Bronchial epithelial cell (primary cell): Measurements from ENCODE around the gene SCUBE1. TPM values are rescaled to one million over a fixed set of nuclear protein-coding genes. Genes with fewer than 3 reads are reported as not detected.

Experiments used
- DNase-seq: peaks from one replicate; pipeline ENCODE4 v3.0.0-alpha.2; 2010; ENCODE audit warnings: low read depth
- FAIRE-seq: peaks from 2 replicates; lab custom pipeline; 2011; peaks lifted over from hg19 to GRCh38; lab: Jason Lieb, UNC
- H3K27me3 ChIP-seq: 2 replicates; pipeline ENCODE4 v1.5.1; 2011; ENCODE audit warnings: low read length; ENCODE audit not compliant: control insufficient read depth, insufficient read depth
- H3K36me3 ChIP-seq: 2 replicates; pipeline ENCODE4 v1.5.1; 2011; ENCODE audit warnings: low read length; ENCODE audit not compliant: control insufficient read depth, insufficient read depth
- H3K4me3 ChIP-seq: 2 replicates; pipeline ENCODE4 v1.5.1; 2011; ENCODE audit warnings: mild to moderate bottlenecking, low read depth, low read length, control low read depth
- CTCF ChIP-seq: IDR thresholded peaks from 2 replicates; pipeline ENCODE4 v1.5.1; 2011; ENCODE audit warnings: mild to moderate bottlenecking, moderate library complexity, low read length, control low read depth, inconsistent platforms; ENCODE audit not compliant: insufficient read depth, severe bottlenecking
- total RNA-seq: library from RNA; depleted of rRNA; stranded (reverse); fragments of >200 nt; gene quantifications from 2 replicates; pipeline ENCODE4 v1.2.1, GENCODE V29; 2014

The SCUBE1 gene
- total RNA-seq, 1 donor from 2014 or later: under 0.01 TPM

- TF ChIP-seq CTCF: no peak
- peaks cover 2% of the 10 kb centered on the region for H3K27me3 ChIP-seq
- DNase-seq (no peak), FAIRE-seq (no peak)
- H3K36me3 ChIP-seq: no peaks in the 10 kb centered on the region
- no peak overlapping the region for H3K4me3 ChIP-seq
Measured at GRCh38 chr22:43244803-43245527, 98.2 kb downstream of the SCUBE1 start.

DNA sequence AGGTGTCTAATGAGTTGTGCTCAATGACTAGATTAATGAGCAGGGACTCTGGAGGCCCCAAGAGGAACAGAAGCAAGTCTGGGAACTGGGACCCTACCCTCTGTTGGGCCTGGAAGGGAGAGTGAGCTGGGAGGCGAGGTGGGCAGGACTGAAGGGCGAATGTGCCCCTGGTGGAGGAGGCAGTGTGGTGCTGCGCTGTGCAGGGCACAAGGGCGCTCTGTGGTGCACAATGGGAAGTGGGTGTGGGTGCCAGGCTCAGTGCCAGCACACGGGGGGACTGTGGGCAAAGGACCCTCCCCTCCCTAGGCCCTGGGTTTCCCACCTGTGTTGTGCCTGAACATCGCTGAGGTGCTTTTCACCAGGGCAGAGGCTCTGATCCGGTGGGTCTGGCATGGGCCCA lies 98.8 kb downstream of the SCUBE1 start:
- peaks cover 2% of the 10 kb centered on the region for H3K27me3 ChIP-seq
- TF ChIP-seq CTCF: no peak
- no peak for FAIRE-seq

GRCh38 chr22:43243324-43243723 lies 99.8 kb downstream of the SCUBE1 start:
- DNase-seq (no peak), FAIRE-seq (no peak)
- TF ChIP-seq CTCF: no peak
- Histone ChIP-seq H3K27me3 (peaks cover 2% of the 10 kb centered on the region), H3K36me3 (no peaks in the 10 kb centered on the region), H3K4me3 (no peak overlapping the region)

More for the DNA sequence above, 98.8 kb downstream of the SCUBE1 start:
- no peak for DNase-seq
- Histone ChIP-seq H3K36me3 (no peaks in the 10 kb centered on the region), H3K4me3 (no peak overlapping the region)

GRCh38 chr22:43242627-43243026 lies 100.5 kb downstream of the SCUBE1 start:
- no peak for TF ChIP-seq CTCF
- FAIRE-seq (no peak), DNase-seq (no peak)
- Histone ChIP-seq H3K36me3 (no peaks in the 10 kb centered on the region), H3K27me3 (peaks cover 2% of the 10 kb centered on the region), H3K4me3 (no peak overlapping the region)

- FAIRE-seq (no peak), DNase-seq (no peak)
- no peaks in the 10 kb centered on the region for H3K27me3 ChIP-seq
Measured at GRCh38 chr22:43241699-43242386, 101.3 kb downstream of the SCUBE1 start.

More at GRCh38 chr22:43241699-43242386, 101.3 kb downstream of the SCUBE1 start:
- H3K36me3 ChIP-seq: no peaks in the 10 kb centered on the region
- no peak overlapping the region for H3K4me3 ChIP-seq
- no peak for TF ChIP-seq CTCF
